HG02938 (cell line): ENCODE data around the gene NMT1.

Experiments
- ATAC-seq: cut with Tn5 transposase; IDR thresholded peaks from one replicate; pipeline ENCODE4 v1.9.1; 2021; ENCODE audit warnings: mild to moderate bottlenecking, moderate library complexity; ENCODE audit not compliant: unreplicated experiment

The NMT1 gene

DNA sequence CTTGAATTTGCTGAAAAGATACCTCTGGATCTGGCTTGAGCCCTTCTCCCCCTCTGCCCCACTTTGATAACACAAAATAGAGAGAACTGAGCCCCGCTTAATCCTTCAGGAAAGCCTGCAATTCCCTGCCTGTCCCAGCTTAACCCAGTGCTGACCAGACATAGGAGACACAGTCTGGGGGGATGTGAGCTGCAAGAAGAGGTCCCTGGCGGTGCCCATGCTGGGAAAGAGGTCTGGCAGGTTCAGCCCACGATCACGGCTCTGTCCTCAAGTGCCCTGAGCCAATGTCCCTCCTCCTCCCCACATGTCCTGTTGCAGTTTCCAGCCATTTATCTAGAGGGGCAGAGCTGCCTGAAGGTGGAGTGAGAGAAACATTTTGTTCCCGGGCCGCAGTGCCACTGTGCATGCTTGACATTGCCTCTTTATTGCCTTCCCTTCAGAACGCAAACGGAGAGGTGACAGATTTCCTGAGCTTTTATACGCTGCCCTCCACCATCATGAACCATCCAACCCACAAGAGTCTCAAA is 42.2 kb downstream of the NMT1 start:
- ATAC-seq: no peak

DNA sequence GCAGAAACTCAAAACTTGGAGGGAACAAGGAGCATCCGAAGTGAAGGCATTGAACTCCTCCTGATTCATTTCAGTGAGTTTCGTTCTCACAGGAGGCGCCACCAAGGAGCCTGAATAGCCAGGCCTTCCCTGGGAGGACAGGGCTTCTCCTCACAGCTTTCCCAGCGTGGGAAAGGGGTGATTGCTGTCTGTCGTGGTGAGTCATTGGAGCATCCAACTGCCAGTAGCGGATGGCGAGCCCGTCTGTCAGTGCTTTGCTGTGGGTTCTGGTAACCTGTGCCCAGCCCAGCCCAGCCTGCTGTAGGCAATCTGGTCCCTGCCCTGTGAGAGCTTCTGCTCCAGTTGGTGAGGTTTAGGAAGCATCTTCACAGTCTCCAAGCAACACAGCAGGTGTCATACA is 42.9 kb downstream of the NMT1 start:
- ATAC-seq: no peak

DNA sequence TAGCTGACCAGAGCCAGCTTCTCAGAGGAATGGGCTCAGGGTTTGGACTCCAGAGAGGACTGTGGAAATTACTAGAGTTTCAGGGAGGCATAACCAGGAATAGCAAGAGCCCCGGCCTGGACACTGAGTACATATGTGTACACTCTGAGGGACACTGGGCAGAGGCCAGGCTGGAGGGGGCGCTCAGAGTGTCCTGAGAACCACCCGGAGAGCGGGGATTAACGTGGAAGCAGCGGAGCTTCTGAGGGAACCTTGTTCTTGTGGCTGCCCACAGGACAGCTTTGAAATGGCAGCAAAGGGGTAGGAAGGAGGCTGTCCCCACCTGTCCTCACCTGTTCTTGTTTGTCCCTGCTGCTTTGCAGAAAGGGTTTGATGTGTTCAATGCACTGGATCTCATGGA is 43.4 kb downstream of the NMT1 start:
- no peak for ATAC-seq

DNA sequence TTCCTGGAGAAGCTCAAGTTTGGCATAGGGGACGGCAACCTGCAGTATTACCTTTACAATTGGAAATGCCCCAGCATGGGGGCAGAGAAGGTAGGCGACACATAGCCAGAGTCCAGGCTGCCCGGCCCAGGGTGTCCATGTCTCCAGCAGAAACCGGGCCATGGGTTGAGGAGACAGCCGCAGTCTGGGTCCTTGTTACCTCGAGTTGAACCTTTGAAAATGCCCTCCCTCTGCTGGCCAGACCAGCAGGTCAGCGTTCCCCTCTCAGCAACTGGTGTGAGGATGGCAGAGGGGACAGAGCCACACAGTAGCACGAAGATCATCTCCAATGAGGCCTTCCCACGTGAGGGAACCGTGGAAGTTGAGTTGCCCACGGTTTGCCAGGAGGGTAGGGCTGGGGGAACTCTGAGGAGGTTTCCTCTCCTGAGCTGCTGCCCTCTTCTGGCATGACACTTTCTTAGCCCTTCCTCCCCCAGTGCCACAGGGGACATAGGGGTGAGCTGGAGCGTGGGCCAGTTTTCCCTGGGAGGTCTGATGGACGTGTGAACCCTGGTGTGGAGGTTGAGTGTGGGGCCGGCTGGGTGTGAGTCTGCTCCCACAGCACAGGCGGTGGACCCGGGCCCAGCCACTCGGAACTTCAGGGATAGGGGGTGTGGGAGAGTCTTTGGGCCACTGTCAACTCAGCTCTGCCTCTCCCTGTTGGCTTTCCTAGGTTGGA is 43.9 kb downstream of the NMT1 start:
- no peak for ATAC-seq

DNA sequence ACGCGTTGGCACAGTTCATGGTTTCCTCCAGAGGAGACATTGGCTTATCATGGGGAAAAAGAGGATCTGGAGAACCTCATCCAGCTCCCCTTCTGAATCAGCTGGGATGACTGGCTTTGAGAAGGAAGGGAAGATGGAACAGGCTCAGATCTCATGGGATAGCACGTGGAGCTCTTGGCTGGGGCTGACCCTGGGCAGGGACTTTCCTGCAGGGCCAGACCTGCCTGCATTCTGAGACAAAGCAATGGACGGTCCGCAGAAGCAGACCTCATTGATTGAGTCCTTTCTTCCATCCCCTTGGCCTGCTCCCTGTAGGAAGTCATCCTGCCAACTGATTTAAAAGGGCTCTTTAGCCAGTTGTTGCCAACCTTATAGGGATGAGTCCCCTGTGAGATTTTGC is 45.0 kb downstream of the NMT1 start:
- ATAC-seq: no peak

DNA sequence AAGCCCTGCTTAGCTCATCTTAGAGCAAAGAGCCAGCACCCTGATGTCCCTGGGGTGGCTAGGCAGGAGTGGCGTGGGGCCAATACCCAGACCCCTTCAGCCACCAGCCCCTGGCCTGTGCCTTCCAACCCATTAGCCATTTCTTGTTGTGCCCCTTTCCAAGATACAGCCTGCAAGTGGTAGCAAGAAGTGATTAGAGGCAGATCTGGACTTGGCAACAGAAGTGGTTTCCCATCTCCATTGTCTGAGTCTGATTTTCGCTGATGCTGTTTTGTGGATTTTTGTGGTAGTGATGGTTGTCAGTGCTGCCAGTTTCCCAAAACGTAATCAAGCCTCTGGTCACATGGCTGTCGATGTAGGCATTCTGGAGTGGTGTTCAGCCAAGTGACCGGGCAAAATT is 45.5 kb downstream of the NMT1 start:
- ATAC-seq: no peak

DNA sequence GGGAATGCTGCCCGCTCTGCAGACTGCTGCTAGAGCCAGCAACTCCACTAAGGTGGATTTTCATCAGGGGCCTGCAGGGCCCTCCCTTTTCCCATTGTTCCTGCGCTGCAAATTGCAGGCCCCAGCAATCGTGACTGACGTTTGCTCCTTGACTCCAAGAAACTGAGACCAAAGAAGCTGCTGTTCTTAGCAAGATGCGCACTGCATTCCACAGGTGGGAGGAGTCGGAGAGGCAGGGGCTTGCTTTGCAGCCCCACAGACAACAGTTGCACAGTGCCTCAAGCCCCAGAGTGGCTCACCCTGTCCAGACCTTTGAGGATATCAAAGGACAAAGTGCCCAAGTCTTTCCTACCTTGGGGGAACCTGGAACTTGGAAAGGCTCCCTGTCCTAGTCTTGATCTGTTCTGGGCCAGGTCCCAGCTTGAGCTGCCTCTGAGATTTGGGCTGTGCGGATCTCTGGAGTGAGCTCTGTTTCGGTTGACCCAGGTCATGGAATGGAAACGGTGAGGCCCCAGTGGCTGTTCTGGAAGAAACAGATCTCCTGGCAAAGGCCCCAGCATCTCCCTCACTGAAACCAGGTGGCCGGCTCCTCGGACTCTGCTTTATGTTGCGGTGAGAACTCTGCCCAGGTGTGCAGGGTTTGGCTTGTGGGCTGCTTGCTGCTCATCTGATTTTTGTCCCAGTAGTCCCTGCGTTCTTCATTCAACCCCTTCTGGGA is 46.3 kb downstream of the NMT1 start:
- ATAC-seq: no peak

DNA sequence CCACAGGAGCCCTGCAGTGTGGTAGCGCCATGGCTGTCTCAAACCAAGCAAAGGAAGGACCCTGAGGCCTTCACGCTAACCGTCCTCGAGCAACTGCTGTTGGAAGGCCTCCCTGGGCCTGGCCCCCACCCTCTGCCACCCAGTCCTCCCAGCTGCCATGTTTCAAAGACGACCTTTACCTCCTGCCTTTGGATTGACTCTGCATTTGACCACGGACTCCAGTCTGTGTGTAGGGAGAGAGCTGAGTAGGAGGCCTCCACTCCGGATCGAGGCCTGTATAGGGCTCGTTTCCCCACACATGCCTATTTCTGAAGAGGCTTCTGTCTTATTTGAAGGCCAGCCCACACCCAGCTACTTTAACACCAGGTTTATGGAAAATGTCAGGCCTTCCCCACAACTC is 46.9 kb downstream of the NMT1 start:
- no peak for ATAC-seq

DNA sequence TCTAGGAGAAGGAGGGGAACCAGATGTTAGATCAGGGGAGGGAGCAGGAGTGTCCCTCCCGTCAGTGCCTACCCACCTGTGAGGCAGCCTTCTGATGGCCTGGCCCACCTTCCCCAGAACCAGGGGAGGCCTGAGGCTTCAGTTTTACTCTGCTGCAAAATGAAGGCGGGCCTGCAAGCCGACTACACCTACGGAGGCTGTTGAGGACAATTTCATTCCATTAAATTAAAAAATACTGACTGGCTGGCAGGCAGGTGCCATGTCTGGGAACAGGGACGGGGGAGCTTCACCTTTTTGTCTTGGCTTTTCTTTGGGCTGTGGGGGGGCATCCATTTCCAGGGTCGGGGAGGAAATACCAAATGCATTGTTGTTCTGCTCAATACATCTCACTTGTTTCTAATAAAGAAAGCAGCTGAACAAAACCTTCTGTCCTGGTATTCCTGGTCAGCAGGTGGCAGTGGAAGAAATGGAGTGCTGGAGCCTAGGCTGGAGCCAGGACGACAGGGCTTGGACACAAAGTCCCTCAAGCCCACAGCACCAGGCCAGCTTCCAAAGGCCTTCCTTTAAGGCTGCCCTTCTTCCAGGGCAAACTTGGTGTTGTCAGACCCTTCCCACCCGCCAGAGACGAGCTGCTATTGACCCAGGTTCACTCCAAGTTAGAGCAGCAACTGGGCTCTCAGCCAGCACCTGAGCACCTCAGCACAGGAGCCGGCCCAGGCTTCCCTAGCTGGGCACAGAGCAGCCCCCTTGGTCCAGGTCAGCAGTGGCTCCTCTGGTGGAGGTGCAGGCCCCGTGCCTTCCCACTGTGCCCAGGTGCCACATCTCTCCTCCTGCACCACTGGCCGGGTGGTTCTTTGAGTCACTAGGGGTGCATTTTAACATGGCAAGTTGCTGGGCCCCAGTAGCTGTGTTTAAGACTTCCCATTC is 47.7 kb downstream of the NMT1 start:
- ATAC-seq: no peak

DNA sequence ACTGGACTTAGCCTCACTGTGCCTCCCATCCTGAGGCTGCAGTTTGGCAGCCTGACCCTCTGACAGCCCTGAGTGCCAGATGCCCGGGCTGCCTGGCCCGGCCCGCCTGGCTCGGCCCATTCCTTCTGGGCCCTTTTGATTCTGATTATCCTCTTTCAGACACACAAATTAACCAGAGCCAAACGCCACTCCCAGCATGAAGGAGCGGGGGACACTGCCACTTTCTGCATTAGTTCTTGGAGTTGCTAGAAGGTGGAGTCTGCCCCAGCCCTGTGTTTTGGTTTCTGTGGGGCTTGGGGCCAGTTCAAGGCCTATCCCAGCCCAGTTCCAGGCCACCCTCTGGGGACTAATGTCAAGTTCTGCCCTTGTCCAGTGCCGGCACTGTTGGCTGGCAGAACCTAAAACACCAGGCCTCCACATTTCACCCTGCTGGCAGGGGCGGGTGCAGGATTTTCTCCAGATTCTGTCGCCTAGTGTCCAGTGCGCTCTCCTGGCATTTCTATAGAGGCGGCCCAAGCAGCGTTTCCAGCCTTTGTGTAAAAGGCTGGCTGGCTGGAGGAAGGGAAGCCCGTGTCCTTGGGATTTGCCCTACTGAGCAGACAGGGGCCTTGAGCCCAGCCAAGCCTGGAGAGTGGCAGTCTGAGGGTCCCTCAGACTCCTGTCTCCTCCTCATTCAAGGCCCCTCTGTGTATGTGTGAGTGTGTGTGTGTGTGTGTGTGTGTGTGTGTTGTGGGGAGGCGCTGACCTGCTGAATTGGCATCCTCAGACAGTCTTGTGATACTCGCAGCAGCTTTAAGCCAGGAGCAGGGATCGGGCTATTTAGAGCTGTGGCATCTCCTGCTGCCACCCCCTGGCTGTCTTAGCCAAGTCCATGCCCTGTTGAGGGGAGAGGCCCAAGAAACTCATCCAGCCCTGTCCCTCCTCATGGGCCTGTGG is 49.8 kb downstream of the NMT1 start:
- no peak for ATAC-seq

DNA sequence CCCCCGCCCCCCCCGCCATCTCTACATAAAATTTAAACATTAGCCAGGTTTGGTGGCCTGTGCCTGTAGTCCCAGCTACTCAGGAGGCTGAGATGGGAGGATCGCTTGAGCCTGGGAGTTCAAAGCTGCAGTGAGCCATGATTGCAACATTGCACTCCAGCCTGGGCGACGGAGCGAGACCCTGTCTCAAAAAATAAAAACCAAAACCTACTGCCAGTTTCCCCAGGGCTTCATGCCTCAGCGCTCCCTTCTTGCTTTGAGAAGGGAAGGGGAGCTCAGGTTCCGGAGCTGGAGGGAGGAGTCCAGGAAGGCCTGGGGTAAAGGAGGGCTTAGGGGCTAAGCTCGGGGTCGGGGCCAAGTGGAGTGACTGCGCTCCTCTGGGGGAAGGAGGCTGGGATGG is 50.7 kb downstream of the NMT1 start:
- ATAC-seq: no peak

DNA sequence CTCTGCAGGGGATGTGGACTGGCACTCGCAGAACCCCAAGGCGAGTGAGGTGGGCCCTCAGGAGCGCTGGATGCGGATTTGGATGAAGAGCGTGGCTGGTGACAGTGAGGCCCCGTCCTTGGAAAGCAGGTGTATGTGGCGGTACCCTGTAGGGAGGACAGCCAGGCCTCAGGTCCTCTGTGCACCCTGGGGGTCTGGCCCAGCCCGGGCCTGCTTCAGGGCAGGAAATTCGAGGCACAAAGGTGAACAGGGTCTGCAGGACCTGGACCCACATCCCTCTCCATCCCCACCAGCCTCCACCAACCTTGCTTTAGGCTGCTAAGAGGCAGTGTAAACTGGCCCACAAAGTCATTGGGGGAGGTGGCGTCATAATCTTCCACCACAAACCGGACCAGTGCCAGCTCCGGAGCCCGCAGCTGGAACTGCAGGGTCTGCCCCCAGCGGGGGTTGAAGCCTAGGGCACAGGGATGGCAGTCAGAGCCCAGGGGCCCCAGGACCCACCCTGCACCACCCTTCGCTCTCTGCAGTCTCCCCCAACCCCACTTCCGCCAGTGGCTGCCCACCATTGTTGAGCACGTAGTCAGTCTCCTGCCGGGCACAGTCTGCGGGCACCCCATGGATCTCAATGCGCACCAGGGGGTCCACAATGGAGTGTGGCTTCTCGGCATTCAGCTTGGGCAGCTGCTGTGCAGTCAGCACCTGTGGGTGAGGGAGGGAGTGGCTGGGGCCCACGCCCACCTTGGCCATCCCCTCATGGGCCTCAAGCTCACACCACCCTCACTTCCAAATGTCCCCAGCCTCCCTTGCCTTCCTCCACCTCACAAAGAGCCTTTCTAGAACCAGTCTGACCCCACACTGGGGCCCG is 51.7 kb downstream of the NMT1 start:
- ATAC-seq: no peak

DNA sequence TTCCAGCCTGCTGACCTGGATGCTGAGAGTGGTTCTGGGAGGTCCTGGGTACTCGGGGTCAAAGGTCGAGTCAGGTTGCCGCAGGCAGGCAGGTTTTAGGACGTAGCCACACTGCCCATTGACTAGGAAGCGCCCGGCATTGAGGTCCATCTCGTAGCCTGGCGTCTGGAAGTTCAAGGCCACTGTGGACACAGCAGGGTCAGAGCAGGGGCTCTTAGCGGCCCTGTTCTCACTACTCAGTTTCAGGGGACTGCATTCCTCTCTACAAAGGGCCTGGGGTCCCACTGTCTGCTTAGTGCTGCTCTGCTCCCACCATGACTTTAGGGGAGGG is 52.3 kb downstream of the NMT1 start:
- no peak for ATAC-seq

DNA sequence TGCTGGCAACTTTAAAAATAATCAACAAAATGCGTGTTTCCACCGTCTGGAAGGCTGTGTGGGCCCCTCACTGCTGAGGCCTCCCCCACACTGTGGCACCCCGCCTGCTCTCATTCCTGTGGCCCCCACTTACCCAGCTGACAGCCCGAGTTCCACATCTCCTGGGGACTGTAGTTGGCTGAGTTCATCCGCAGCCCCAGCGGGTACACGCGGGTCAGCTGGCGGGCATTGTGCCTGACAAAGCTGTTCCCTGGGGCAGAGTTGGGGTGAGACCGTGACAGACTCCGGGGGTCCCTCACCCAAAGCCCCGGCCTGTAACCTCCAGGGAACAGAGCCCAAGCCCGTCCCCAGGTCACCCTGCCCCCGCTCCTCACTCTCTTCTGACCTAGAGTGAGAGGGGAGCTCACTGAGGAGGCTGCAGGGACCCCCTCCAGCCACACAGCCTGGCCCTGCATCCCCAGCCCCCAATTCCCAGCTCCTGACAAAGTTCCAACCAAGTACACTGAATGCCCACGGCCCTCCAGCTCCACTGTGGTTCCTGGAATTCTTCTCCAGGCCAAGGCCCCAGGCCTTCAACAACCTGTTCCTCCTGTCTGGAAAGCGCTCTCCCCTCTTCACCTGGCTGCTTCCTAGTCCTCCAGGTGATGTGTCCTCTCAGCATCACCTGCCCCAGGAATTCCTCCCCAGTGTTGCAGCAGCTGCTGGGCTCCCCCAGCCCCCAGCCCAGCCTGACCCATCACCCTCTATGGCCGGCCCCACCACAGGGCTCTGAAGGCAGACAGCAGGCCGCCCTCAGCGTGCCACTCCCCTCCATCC is 53.2 kb downstream of the NMT1 start:
- no peak for ATAC-seq

DNA sequence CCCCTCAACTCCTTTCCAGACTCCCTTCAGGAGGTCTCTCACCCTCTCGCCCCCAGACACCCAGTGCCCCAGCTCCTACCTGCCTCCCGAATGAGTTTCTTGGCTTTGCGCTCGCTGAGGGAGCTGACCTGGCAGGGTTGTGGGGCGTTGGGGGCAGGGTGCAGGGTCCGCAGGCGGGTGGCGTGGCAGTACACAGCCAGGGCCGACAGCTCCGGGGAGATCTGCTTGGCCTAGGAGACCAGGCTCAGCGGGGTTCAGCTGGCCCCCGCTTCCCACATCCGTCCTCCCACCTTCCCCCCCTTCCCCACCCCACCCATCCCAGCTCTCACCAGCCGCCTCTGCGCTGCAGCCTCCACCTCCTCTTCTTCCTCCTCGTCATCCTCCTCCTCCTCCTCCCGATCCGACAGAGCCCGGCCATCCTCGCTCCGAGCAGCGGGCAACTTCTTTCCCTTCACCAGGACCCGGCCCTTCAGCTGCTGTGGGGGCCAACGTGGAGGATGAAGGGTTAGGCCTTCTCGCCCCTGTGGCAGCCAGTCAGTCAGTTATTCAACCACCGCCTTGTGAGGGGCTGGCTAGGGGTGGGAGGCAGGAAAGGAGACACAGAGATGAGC is 54.0 kb downstream of the NMT1 start:
- no peak for ATAC-seq

DNA sequence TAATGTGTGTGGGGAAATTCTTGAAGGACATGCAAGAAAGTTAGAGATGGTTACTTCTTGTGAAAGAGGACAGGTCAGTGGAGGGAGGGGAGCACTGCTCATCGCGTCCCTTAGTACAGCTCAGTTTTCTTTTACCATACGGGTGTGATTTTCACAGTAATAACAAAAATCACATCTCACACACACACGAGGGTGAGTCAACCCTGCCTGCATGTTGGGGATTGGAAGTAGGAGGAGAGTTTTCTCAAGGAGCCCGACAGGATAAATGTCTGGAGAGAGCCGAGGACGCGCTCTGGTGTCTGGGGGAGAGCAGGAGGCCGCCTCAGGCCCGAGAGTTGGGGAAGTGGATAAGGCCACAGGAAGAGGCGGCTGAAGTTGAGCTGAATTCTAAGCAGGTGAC is 54.8 kb downstream of the NMT1 start:
- ATAC-seq: no peak

DNA sequence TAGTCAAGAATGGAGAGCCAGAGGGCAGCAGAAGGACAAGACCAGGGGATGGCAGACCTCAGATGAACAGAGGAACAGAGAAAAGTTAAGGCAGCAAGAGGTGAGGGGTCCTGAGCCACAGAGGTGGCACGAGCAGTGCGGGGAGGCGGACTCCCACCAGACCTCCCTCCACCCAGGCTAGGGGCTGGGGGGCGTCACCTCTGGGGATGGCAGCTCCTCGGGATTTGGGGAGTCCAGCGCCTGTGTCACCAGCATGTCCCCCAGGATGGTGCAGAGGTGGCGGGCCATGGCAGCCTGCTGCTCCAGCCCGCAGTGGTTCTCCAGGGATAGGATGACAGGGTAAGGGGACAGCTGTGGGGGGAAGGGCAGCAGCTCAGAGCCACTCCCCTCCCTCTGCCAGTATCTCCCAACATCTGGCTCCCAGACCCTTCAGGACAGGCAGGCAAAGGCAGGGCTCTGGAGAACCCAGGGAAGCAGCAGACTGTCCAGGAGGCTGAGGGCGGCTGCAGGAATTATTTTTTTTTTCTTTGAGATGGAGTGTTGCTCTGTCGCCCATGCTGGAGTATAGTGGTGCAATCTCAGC is 55.4 kb downstream of the NMT1 start:
- no peak for ATAC-seq

DNA sequence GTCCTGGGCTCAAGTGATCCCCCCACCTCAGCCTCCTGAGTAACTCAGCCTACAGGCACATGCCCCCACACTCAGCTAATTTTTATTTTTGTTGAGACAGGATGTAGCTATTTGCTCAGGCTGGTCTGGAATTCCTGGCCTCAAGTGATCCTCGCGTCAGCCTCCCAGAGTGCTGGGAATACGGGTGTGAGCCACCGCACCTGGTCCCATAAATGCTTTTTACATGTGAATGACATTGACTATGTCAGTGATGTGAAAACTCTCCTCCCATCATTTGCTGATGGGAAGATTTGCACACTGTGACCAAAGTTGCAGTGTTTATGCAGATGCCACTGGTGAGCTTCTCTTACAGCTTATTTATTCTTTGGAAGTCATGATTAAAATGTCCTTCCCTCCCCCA is 56.2 kb downstream of the NMT1 start:
- ATAC-seq: no peak
